GM12892 (cell line): ENCODE results near the gene NCK2.

Experiments
- POLR2A ChIP-seq: IDR thresholded peaks from 2 replicates; pipeline ENCODE4 v1.6.1; 2011; ENCODE audit warnings: low read depth, low read length, control low read depth
- POLR2AphosphoS5 ChIP-seq: IDR thresholded peaks from 2 replicates; pipeline ENCODE4 v1.6.1; 2011; ENCODE audit warnings: low read depth, low read length, control low read depth
- TAF1 ChIP-seq: IDR thresholded peaks from 2 replicates; pipeline ENCODE4 v1.6.1; 2011; ENCODE audit warnings: low read depth, mild to moderate bottlenecking, control low read depth, low read length, borderline replicate concordance

DNA sequence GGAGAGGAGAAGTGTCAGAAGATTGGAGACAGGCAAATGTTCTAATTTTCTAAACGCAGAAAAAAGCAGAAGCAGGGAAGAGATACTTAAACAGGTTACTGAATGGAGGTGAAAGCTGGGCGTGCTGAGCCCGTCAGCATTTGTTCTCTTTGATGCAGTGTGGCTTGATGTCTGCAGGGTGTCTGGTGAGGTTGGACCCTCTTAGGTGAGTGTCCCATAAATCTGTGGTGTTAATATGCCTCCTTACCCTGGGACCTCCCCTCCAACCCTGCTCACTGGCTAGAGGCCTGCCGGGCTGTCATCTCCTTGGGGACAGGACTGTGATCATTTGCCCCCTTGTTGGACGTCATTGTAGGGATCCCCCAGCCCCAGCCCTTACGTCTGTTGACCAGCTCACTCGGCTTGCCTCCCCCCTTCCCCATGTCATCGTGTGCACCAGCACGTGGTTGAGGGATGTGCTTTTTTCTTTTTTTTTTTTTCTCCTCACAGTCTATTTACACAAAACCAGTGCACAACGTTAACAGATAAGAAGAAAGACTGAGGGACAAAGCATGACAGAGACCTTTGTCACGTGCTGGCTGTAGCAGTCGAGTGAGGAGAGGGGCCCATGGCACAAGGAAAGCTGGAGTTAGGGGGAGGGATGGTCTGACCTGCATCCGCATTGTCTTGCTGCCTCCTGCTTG lies 56.4 kb downstream of the NCK2 start:
- no peak for TF ChIP-seq POLR2A
- TF ChIP-seq POLR2AphosphoS5, result no peak
- TF ChIP-seq TAF1, result no peak
